ENCODE results near the gene SWAP70.

SWAP70 gene

GRCh38 chr11:9629064-9629463, 34.8 kb upstream of the SWAP70 start:
- ChIA-PET POLR2A (no interaction called here), CTCF (interaction anchor here (0.6 to 1.8 kb wide), 13 partner anchors 9 to 131 kb away, joined by 3 to 18 read pairs (median 4); no protein-coding TSS in a partner anchor)
- DNase-seq (ENCODE audit: extremely low spot score): peak; percentile 48
- no peak for TF ChIP-seq CTCF (IDR thresholded peaks at IDR 0.05; ENCODE audit: control extremely low read depth, extremely low read depth, low read depth, missing control alignments)

- ChIA-PET CTCF (interaction anchor here (0.9 to 1.4 kb wide), 4 partner anchors 9 to 46 kb away, joined by 3 to 5 read pairs (median 4); no protein-coding TSS in a partner anchor), POLR2A (no interaction called here)
- no peak for TF ChIP-seq CTCF (IDR thresholded peaks at IDR 0.05; ENCODE audit: control extremely low read depth, extremely low read depth, low read depth, missing control alignments)
- no peak for DNase-seq (ENCODE audit: extremely low spot score)
Measured at GRCh38 chr11:9633679-9634078, 30.2 kb upstream of the SWAP70 start.

- CTCF ChIA-PET: interaction anchor here (0.8 to 4.5 kb wide), 6 partner anchors 8 to 45 kb away, joined by 3 to 18 read pairs (median 3); no protein-coding TSS in a partner anchor
- POLR2A ChIA-PET: no interaction called here
- DNase-seq (ENCODE audit: extremely low spot score): no peak
- no peak for TF ChIP-seq CTCF (IDR thresholded peaks at IDR 0.05; ENCODE audit: control extremely low read depth, extremely low read depth, low read depth, missing control alignments)
Measured at GRCh38 chr11:9636691-9637090, 27.2 kb upstream of the SWAP70 start.

GRCh38 chr11:9639099-9639498, 24.8 kb upstream of the SWAP70 start:
- no peak for TF ChIP-seq CTCF (IDR thresholded peaks at IDR 0.05; ENCODE audit: control extremely low read depth, extremely low read depth, low read depth, missing control alignments)
- DNase-seq (ENCODE audit: extremely low spot score): no peak
- CTCF ChIA-PET: interaction anchor here (1.0 to 4.5 kb wide), 5 partner anchors 10 to 26 kb away, joined by 3 to 18 read pairs (median 4); no protein-coding TSS in a partner anchor
- POLR2A ChIA-PET: no interaction called here

- no peak for TF ChIP-seq CTCF (IDR thresholded peaks at IDR 0.05; ENCODE audit: control extremely low read depth, extremely low read depth, low read depth, missing control alignments)
- CTCF ChIA-PET: interaction anchor here (1.0 to 4.5 kb wide), 6 partner anchors 11 to 33 kb away, joined by 3 to 20 read pairs (median 10); no protein-coding TSS in a partner anchor
- POLR2A ChIA-PET: no interaction called here
- no peak for DNase-seq (ENCODE audit: extremely low spot score)
Measured at GRCh38 chr11:9639985-9640384, 23.9 kb upstream of the SWAP70 start.

GRCh38 chr11:9642894-9643293, 21.0 kb upstream of the SWAP70 start:
- ChIA-PET POLR2A (interaction anchor here (0.6 kb wide), 1 partner anchor 51 kb away, joined by 4 read pairs; no protein-coding TSS in a partner anchor), CTCF (interaction anchor here (1.0 to 2.9 kb wide), 3 partner anchors 10 to 30 kb away, joined by 3 to 20 read pairs (median 10); no protein-coding TSS in a partner anchor)
- TF ChIP-seq CTCF (IDR thresholded peaks at IDR 0.05; ENCODE audit: control extremely low read depth, extremely low read depth, low read depth, missing control alignments): no peak
- DNase-seq (ENCODE audit: extremely low spot score): no peak
